Activated naive CD4-positive, alpha-beta T cell treated with anti-CD3 and anti-CD28 coated beads, Interleukin-2, amount 50 U/mL, for 72 hours (primary cell): ENCODE results near the gene PRR19. TPM values are rescaled to one million over a fixed set of nuclear protein-coding genes. Genes with fewer than 3 reads are reported as not detected.
"Not testable (repeated sequence)": the region's sequence is repeated elsewhere in the genome, so short reads cannot be mapped to it uniquely, and the experiment has no call there.

ENCODE experiments used
- ATAC-seq, 2 donors: fragments of 150-1000 bp; cut with Tn5 transposase; 2 replicates each; pipeline ENCODE4 v1.10.0; 2021; ENCODE audit warnings: mild to moderate bottlenecking in 2 of 2, moderate library complexity in 2 of 2
- DNase-seq, 2 donors: peaks; one replicate each; pipeline ENCODE4 v3.0.0; 2021 to 2022; ENCODE audit warnings: low spot score in 2 of 2
- H3K27ac Mint-ChIP-seq, 2 donors: one replicate each; pipeline ENCODE4 v1.8.0; 2022; ENCODE audit warnings: mild to moderate bottlenecking in 2 of 2, mixed read lengths in 2 of 2
- H3K36me3 Mint-ChIP-seq, 2 donors: one replicate each; pipeline ENCODE4 v1.8.0; 2022; ENCODE audit warnings: mixed read lengths in 2 of 2
- H3K9me3 Mint-ChIP-seq, 2 donors: one replicate each; pipeline ENCODE4 v1.8.0; 2022; ENCODE audit warnings: mixed read lengths in 2 of 2
- total RNA-seq, 2 donors: library from RNA; stranded (reverse); gene quantifications; one replicate each; pipeline ENCODE4 v1.2.3, GENCODE V29; 2022

The PRR19 gene
- total RNA-seq, 2 donors from 2014 or later = 0.93 to 1.6 TPM

- H3K36me3 Mint-ChIP-seq, H3K9me3 Mint-ChIP-seq, H3K27ac Mint-ChIP-seq, DNase-seq, ATAC-seq: not testable (repeated sequence)
These were observed 37.4 kb downstream of the PRR19 start for GRCh38 chr19:42339126-42339860.

DNA sequence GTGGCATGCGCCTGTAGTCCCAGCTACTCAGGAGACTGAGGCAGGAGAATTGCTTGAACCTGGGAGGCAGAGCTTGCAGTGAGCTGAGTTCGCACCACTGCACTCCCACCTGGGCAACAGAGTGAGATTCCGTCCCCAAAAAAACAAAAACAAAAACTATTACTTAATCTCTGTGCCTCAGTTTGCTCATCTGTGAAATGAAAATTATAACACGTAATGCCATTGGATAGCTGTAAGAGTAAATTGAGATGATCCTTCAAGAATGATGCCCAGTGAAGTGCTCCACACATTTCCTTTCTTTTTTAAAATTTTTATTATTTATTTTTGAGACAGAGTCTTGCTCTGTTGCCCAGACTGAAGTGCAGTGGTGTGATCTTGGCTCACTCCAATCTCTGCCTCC lies 38.0 kb downstream of the PRR19 start:
- H3K9me3 Mint-ChIP-seq, ATAC-seq, H3K27ac Mint-ChIP-seq, DNase-seq, H3K36me3 Mint-ChIP-seq: not testable (repeated sequence)

GRCh38 chr19:42343344-42344110 lies 41.6 kb downstream of the PRR19 start:
- Mint-ChIP-seq H3K36me3 (no peaks in the 10 kb centered on the region), H3K9me3 (no peaks in the 10 kb centered on the region), H3K27ac (peak overlapping the region in 1 of 2 donors; percentile 41)
- ATAC-seq (no peak), DNase-seq (peak in 1 of 2 donors; percentile 22)

DNA sequence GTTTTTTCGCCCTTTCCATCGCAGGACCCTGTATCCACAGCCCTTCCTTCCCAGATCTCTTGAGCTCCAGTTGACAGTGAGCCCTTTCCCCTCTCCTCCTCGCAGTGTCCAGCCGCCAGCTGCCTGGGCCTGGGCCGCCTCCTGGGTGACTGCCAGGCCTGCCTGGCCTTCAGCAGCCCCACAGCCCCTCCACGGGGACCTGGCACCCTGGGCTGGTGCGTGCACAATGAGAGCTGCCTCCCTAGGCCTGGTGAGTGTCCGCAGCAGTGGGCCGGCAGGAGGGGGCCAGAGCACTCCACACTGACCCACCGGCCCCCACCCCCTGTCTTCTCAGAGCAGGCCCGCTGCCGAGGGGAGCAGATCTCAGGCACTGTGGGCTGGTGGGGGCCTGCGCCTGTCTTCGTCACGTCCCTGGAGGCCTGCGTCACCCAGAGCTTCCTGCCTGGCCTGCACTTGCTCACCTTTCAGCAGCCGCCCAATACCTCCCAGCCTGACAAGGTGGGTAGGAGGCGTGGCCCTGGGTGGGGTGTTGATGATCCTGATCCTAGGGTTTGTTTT lies 42.5 kb downstream of the PRR19 start:
- H3K36me3 Mint-ChIP-seq = no peaks in the 10 kb centered on the region
- DNase-seq = no peak
- H3K27ac Mint-ChIP-seq = peak overlapping the region in 1 of 2 donors; percentile 41
- no peak for ATAC-seq
- H3K9me3 Mint-ChIP-seq = no peaks in the 10 kb centered on the region

- Mint-ChIP-seq H3K36me3 (no peaks in the 10 kb centered on the region), H3K27ac (no peak overlapping the region), H3K9me3 (no peaks in the 10 kb centered on the region)
- DNase-seq (no peak), ATAC-seq (no peak)
These were observed 43.4 kb downstream of the PRR19 start for GRCh38 chr19:42345191-42345812.

DNA sequence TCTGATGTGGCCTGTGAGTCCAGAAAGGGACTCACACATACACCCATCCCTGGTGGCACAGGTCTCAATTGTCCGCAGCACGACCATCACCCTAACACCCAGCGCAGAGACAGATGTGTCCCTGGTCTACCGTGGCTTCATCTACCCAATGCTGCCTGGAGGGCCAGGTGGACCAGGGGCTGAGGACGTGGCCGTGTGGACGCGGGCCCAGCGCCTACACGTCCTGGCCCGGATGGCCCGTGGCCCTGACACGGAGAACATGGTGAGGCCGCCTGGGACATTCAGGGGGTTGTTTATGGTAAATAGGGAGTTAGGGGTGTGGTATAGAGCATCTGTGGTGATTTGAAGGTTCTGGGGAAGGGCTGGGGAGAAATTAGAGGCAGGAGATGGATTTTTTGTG lies 46.3 kb downstream of the PRR19 start:
- Mint-ChIP-seq H3K36me3 (no peaks in the 10 kb centered on the region), H3K9me3 (no peaks in the 10 kb centered on the region), H3K27ac (no peak overlapping the region)
- no peak for DNase-seq
- no peak for ATAC-seq

DNA sequence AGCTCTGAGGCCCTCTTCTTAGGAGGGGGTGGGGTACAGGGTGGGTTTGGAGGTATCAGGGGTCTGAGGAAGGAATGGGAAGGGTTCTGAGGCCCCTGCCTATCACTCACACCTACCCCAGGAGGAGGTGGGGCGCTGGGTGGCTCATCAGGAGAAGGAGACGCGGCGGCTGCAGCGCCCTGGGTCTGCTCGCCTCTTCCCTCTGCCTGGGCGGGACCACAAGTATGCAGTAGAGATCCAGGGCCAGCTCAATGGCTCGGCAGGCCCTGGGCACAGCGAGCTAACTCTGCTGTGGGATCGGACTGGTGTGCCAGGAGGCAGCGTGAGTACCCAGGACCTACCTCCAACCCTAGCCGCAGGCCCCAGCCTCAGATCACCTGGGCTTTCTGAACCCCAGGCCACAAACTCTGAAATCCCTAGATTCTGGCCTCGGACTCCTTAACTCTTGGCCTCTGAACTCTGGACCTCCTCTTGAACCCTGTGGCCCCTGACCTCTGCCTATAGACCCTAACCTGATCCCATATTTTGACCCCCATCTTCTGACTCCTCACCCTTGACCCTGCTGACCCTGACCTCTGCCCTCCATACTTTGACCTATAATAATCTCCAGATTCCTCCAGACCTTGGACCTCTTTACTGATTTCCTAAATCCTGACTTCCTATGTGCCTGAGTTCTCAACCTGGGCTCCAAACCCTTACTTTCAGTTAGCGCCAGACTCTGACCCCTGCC lies 47.6 kb downstream of the PRR19 start:
- DNase-seq = no peak
- H3K27ac Mint-ChIP-seq = no peak overlapping the region

GRCh38 chr19:42350417-42350816 lies 48.5 kb downstream of the PRR19 start:
- no peaks in the 10 kb centered on the region for H3K9me3 Mint-ChIP-seq
- H3K36me3 Mint-ChIP-seq = no peaks in the 10 kb centered on the region
- H3K27ac Mint-ChIP-seq = no peak overlapping the region
- no peak for DNase-seq
- ATAC-seq = no peak

More for the DNA sequence above, 47.6 kb downstream of the PRR19 start:
- Mint-ChIP-seq H3K9me3 (no peaks in the 10 kb centered on the region), H3K36me3 (no peaks in the 10 kb centered on the region)
- no peak for ATAC-seq

DNA sequence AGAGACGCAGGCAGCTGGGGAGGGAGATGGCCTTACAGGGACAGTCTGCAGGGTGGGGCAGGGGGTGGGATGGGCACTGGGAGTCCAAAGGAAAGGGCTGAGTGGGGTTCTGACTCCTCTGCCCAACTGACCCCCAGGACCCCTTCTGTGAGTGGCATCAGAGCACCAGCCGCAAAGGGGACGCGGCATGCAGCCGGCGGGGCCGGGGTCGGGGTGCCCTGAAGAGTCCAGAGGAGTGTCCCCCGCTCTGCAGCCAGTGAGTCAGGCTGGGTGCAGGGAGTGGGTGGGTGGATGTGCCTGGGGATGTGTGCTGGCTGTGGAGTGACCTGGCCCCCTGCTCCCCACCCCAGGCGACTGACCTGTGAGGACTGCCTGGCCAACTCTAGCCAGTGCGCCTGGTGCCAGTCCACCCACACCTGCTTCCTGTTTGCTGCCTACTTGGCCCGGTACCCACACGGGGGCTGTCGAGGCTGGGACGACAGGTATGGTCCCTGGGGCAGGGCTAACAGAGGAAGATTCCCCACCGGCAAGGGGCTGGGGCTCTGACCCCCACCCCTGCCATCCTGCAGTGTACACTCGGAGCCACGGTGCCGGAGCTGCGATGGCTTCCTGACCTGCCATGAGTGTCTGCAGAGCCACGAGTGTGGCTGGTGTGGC lies 49.3 kb downstream of the PRR19 start:
- ATAC-seq (no peak), DNase-seq (no peak)
- H3K36me3 Mint-ChIP-seq = no peaks in the 10 kb centered on the region
- no peaks in the 10 kb centered on the region for H3K9me3 Mint-ChIP-seq
- H3K27ac Mint-ChIP-seq = no peak overlapping the region

DNA sequence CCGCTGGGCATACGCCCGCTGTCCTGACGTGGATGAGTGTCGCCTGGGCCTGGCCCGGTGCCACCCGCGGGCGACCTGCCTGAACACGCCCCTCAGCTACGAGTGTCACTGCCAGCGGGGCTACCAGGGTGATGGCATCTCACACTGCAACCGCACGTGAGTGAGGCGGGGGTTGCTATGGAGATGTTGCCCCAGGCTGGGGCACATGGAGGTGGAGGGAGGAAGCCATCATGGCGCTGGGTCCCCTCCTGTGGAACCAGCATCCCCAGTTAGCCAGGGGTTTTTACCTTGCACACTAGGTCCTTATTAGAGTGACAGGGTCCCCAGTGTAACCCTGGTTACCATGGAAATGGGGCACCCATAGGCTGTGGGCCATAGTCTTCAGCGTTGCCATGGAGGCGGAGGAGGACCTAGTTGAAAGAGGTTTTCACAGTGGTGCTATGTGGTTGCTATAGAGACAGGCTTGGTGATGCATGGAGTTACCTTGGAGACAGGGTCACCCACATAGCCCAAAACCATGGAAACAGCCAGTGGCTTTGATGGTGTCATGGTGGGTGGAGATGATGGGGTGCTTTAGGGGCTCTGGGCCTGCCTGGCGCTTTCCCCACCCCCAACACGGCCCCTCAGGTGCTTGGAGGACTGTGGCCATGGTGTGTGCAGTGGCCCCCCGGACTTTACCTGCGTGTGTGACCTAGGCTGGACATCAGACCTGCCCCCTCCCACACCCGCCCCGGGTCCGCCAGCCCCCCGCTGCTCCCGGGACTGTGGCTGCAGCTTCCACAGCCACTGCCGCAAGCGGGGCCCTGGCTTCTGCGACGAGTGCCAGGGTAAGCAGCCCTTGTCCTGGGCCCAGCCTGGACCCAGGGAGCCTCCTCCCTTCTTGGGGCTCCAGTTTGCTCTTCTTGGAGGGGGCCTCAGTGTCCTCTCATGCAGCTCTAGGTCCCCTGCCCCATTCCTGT lies 50.6 kb downstream of the PRR19 start:
- DNase-seq (no peak), ATAC-seq (peak; percentile 52 to 80)
- Mint-ChIP-seq H3K27ac (peak overlapping the region in 1 of 2 donors; percentile 36), H3K36me3 (no peaks in the 10 kb centered on the region), H3K9me3 (no peaks in the 10 kb centered on the region)

GRCh38 chr19:42353341-42354015 lies 51.5 kb downstream of the PRR19 start:
- no peak for ATAC-seq
- no peak for DNase-seq
- H3K36me3 Mint-ChIP-seq = no peaks in the 10 kb centered on the region
- no peak overlapping the region for H3K27ac Mint-ChIP-seq
- no peaks in the 10 kb centered on the region for H3K9me3 Mint-ChIP-seq

GRCh38 chr19:42355896-42356295 lies 54.0 kb downstream of the PRR19 start:
- H3K9me3 Mint-ChIP-seq = no peaks in the 10 kb centered on the region
- no peak for DNase-seq

DNA sequence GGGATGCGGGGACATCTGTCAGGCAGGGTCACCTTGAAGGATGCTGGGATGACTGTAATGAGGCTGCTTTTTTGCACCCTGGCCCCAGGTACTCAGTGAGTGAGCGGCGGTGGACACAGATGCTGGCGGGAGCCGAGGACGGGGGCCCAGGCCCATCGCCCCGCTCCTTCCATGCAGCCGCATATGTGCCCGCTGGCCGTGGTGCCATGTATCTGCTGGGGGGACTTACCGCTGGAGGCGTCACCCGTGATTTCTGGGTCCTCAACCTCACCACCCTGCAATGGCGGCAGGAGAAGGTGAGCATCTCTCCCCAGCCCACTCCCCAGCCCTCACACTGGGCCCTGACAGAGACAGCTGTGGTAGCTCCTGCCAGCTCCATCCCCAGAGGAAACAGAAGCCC lies 54.8 kb downstream of the PRR19 start:
- no peak overlapping the region for H3K27ac Mint-ChIP-seq
- no peak for ATAC-seq

More at GRCh38 chr19:42355896-42356295, 54.0 kb downstream of the PRR19 start:
- Mint-ChIP-seq H3K27ac (no peak overlapping the region), H3K36me3 (no peaks in the 10 kb centered on the region)
- ATAC-seq = no peak

GRCh38 chr19:42357290-42357689 lies 55.4 kb downstream of the PRR19 start:
- DNase-seq = no peak
- H3K36me3 Mint-ChIP-seq = no peaks in the 10 kb centered on the region
- H3K9me3 Mint-ChIP-seq = no peaks in the 10 kb centered on the region
- H3K27ac Mint-ChIP-seq = peak overlapping the region in 1 of 2 donors; percentile 15
- no peak for ATAC-seq

More for the DNA sequence above, 54.8 kb downstream of the PRR19 start:
- no peak for DNase-seq
- H3K36me3 Mint-ChIP-seq = no peaks in the 10 kb centered on the region
- H3K9me3 Mint-ChIP-seq = no peaks in the 10 kb centered on the region
